GM12864 (cell line): Measurements from ENCODE around the gene ANKH.

Experiments used
- DNase-seq: peaks from one replicate; pipeline ENCODE4 v3.0.0-alpha.2; 2011; ENCODE audit warnings: low read depth
- H3K4me3 ChIP-seq: 2 replicates; pipeline ENCODE4 v1.5.1; 2011; ENCODE audit warnings: mild to moderate bottlenecking, low read depth, low read length, control low read depth
- CTCF ChIP-seq: IDR thresholded peaks from 2 replicates; pipeline ENCODE4 v1.5.1; 2011; ENCODE audit warnings: low read depth, mild to moderate bottlenecking, moderate library complexity, low read length, control low read depth, inconsistent platforms; ENCODE audit errors: missing control alignments

The ANKH gene

GRCh38 chr5:14679595-14679994 is 192.0 kb downstream of the ANKH start:
- H3K4me3 ChIP-seq: no peak overlapping the region
- no peak for TF ChIP-seq CTCF
- no peak for DNase-seq

DNA sequence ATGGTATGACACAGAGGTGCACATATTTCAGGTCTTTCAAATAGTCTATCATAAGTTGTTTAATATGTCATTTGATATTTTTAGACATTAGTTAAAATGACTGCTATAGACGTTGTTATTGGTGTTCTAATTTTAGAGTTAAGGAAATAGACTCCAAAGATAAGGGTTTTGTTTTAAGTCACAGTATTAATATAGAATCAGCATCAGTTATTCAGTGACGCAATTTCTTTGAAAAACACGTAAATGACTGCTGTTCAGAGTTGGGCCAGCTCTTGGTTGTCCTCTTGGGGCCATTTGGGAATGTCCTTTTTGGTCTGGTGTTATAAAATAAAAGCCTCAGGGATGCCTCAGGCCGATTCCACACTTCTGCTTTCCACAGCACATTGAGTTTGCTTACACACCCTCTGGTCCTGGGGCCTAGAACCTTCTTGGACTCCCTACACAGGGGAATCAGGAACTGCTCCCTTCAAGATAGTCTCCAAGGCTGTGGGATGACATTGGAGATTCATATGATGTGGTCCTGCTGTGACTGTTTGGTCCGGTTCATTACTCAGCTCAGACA is 192.7 kb downstream of the ANKH start:
- DNase-seq: no peak
- H3K4me3 ChIP-seq: no peak overlapping the region
- no peak for TF ChIP-seq CTCF

GRCh38 chr5:14676320-14676719 is 195.3 kb downstream of the ANKH start:
- no peak for TF ChIP-seq CTCF
- DNase-seq: no peak

GRCh38 chr5:14675865-14676300 is 195.7 kb downstream of the ANKH start:
- peak overlapping the region; percentile 34; the same call in 1 of the 2 replicates for H3K4me3 ChIP-seq
- no peak for TF ChIP-seq CTCF
- no peak for DNase-seq

More at GRCh38 chr5:14676320-14676719, 195.3 kb downstream of the ANKH start:
- H3K4me3 ChIP-seq: peak overlapping the region; percentile 34; the same call in 1 of the 2 replicates

DNA sequence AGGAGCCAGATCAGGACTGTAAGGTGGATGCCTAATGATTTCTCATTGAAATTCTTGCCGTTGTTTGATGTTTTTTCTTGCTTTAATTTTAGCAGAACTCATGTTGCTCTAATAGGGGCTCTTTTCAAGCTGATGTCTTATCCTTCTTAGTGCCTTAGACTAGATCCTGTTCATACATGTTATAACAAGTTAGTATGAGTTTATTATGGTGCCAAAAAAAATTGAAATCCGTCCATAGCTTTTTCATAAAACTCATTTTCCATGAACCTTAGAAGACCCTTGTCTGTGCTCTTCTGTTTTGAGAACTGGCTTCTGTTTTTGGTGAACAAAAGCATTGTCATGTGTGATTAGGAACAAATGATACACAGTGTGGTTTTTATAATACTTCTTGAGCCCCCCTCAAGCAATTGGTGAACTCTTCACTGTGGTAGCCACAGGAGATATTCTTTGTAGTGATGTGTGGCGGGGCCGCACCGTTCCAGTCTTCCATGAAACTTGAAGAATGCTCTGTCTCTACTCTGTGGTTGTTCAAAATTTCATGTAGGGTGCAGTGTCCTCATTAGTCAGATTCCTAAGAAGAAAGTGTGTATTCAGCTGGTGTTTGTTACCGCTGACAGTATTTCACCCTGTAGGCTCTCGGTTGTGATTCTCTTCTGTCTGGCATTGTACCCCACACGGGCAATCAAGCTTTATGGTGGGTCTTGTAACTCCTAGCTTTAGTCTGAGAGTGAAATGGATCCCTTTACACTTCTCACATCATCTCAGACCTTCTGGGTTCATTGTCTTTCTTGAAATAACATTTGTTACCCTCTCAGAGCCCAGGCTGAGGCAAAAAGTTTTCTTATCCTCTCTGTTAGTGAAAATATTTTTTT is 196.4 kb downstream of the ANKH start:
- DNase-seq: no peak
- H3K4me3 ChIP-seq: peak overlapping the region; percentile 34; the same call in 1 of the 2 replicates
- no peak for TF ChIP-seq CTCF

- no peak for DNase-seq
- no peak overlapping the region for H3K4me3 ChIP-seq
- no peak for TF ChIP-seq CTCF
Measured at GRCh38 chr5:14673443-14673842, 198.1 kb downstream of the ANKH start.
